GM13977 (cell line): ENCODE measurements around the gene FBLN2.

ENCODE experiments used
- DNase-seq: peaks from one replicate; pipeline ENCODE4 v3.0.0; 2012; ENCODE audit warnings: low spot score
- CTCF ChIP-seq: IDR thresholded peaks from 2 replicates; pipeline ENCODE4 v1.5.1; 2012; ENCODE audit warnings: mild to moderate bottlenecking, control low read depth; ENCODE audit not compliant: insufficient read depth; ENCODE audit errors: extremely low read depth, missing control alignments
- in situ Hi-C: fragments of 300-500 bp; cut with MboI; formaldehyde crosslinking; loops from one replicate; pipeline ENCODE4 v1.12.0; 2022; ENCODE audit warnings: low sequenced_read_pairs, low pct_unique_long_range_greater_than_20kb, mixed read lengths, inconsistent platforms; ENCODE audit not compliant: unreplicated experiment

Gene FBLN2

GRCh38 chr3:13537244-13537908 is 11.5 kb upstream of the FBLN2 start:
- in situ Hi-C loops: no loop called here
- no peak for TF ChIP-seq CTCF
- no peak for DNase-seq

GRCh38 chr3:13537909-13538296 is 11.0 kb upstream of the FBLN2 start:
- in situ Hi-C loops: no loop called here
- TF ChIP-seq CTCF: no peak
- no peak for DNase-seq

- DNase-seq: no peak
- no peak for TF ChIP-seq CTCF
- in situ Hi-C loops: no loop called here
These were observed 10.2 kb upstream of the FBLN2 start for GRCh38 chr3:13538520-13539291.

DNA sequence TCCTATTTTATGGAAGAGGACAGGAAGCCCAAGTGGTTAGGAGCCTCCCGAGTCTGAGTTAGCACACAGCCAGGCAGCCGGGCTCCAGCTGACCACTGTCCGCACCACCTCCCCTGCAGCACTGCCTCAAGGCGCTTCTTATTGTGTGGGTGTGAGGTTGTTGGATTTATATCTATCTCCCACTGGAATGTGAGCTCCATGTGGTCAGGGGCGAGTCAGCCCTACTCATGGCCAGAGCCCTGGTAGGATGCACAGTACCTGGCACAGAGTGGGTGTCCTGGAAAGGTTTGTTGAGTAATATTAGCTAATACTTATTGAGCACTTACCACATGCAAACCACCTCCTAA is 9.7 kb upstream of the FBLN2 start:
- in situ Hi-C loops: no loop called here

GRCh38 chr3:13539671-13540070 is 9.3 kb upstream of the FBLN2 start:
- DNase-seq: no peak
- no peak for TF ChIP-seq CTCF
- in situ Hi-C loops: no loop called here

More for the DNA sequence above, 9.7 kb upstream of the FBLN2 start:
- no peak for DNase-seq
- no peak for TF ChIP-seq CTCF

DNA sequence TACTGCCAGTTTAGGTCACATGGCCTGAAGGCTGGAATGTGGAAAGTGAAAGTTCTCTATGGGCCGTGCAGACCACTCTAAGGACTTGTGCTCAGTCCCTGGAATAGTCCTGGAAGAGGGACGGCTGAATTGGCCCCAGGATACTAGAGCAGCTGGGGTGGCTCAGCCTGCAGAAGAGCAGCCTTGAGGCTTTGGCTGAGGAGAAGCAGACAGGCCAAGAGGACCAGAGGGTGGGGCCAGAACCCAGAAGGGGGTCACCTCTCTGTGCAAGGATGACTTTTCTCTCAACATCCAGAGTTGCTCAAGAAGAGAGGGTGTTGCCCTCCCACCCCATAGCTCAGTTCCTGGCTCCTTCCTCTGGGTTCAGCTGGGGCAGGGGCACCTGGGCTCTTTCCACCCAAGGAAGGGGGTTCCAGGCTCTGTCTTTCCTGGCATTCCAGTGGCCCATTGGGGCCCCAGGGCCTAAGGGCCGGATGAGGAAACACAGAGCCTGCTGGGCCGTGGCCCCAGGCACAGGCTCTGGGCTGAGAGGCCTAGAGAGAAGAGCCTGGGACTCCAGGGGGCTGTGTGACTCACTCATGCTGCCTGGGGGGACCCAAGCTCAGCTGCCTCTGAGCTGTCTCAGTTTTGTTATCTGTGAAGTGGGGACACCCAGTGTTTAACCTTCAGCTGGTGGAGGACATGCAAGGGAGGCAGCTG is 8.5 kb upstream of the FBLN2 start:
- in situ Hi-C loops: no loop called here
- TF ChIP-seq CTCF: no peak
- no peak for DNase-seq
